ENCODE data around the gene PIEZO2. TPM values are rescaled to one million over a fixed set of nuclear protein-coding genes. Genes with fewer than 3 reads are reported as not detected.

PIEZO2 gene
- total RNA-seq, 4 donors from 2014 or later: 0.64 to 1.8 (median 1.6) TPM

DNA sequence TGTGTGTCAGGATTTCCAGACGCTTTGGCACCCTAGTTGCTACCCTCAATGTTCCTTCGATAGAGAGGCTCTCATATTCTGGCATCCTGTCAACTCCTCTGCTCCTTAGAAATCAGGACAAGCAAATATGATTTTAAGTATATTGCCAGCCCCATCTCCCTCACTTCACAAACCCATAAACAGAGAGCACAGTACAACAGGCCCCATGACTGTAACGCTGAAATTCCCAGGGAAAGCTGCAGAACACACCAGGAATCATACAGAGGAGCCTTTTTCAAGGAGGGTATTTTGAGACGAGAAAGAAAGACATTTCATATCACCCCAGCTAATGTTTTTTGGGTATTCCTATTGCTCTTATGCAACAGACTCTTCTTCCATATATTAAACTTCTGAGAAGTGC lies 460.6 kb downstream of the PIEZO2 start:
- H3K9me3 ChIP-seq: no peaks in the 10 kb centered on the region
- no peak overlapping the region for H3K4me3 ChIP-seq
- WGBS, 2 donors (ENCODE audit: low coverage in 1 of 2): 65 to 67% methylated on average over 1 to 3 of the region's 4 CpGs
- H3K27ac ChIP-seq: no peak overlapping the region
- H3K27me3 ChIP-seq: no peaks in the 10 kb centered on the region
- TF ChIP-seq POLR2A (IDR thresholded peaks at IDR 0.05): no peak
- TF ChIP-seq POLR2AphosphoS5 (IDR thresholded peaks at IDR 0.05): no peak
- TF ChIP-seq, protein P1, sequence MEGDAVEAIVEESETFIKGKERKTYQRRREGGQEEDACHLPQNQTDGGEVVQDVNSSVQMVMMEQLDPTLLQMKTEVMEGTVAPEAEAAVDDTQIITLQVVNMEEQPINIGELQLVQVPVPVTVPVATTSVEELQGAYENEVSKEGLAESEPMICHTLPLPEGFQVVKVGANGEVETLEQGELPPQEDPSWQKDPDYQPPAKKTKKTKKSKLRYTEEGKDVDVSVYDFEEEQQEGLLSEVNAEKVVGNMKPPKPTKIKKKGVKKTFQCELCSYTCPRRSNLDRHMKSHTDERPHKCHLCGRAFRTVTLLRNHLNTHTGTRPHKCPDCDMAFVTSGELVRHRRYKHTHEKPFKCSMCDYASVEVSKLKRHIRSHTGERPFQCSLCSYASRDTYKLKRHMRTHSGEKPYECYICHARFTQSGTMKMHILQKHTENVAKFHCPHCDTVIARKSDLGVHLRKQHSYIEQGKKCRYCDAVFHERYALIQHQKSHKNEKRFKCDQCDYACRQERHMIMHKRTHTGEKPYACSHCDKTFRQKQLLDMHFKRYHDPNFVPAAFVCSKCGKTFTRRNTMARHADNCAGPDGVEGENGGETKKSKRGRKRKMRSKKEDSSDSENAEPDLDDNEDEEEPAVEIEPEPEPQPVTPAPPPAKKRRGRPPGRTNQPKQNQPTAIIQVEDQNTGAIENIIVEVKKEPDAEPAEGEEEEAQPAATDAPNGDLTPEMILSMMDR (IDR thresholded peaks at IDR 0.05): no peak
- TF ChIP-seq EP300 (IDR thresholded peaks at IDR 0.05): no peak
- H3K4me1 ChIP-seq: no peaks in the 10 kb centered on the region
- ATAC-seq: no peak
- no peaks in the 10 kb centered on the region for H3K36me3 ChIP-seq

DNA sequence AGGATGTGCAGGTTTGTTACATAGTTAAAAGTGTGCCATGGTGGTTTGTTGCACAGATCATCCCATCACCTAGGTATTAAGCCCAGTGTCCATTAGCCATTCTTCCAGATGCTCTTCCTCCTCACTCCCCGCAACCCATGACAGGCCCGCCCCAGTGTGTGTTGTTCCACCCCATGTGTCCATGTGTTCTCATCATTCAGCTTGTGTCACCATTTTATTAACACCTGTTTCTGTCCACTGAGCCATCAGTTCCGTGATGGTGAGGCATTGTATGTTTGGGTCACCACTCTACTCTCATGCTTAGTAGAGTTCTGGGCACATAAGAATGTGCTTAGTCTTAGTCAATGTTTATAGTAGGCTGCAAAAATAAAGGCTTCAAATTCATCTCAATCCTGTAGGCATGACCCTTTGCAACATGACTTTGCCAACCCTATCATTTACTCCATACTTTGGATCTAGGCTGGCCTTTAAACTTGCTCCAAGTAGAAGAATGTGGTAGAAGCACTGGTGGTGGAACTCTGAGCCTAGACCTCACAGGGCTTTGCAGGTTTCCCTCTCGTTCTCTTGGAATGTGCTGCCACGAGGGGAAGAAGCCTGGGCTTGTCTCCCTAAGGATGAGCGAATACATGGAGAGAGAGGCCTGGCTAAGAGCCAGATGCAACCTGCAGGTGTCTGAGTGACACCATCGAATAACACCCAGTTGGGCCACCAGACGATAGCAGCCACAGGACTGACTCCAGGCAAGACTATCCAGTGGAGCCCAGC lies 462.0 kb downstream of the PIEZO2 start:
- no peaks in the 10 kb centered on the region for H3K27me3 ChIP-seq
- no peaks in the 10 kb centered on the region for H3K4me1 ChIP-seq
- 82 to 100% methylated on average over 5 to 6 of the region's 8 CpGs for WGBS, 2 donors (ENCODE audit: low coverage in 1 of 2)
- no peaks in the 10 kb centered on the region for H3K9me3 ChIP-seq
- TF ChIP-seq POLR2A (IDR thresholded peaks at IDR 0.05): no peak
- TF ChIP-seq, protein P1 (IDR thresholded peaks at IDR 0.05): no peak
- no peak for TF ChIP-seq POLR2AphosphoS5 (IDR thresholded peaks at IDR 0.05)
- TF ChIP-seq EP300 (IDR thresholded peaks at IDR 0.05): no peak
- no peak overlapping the region for H3K4me3 ChIP-seq
- H3K27ac ChIP-seq: no peak overlapping the region
- H3K36me3 ChIP-seq: no peaks in the 10 kb centered on the region
- ATAC-seq: no peak

DNA sequence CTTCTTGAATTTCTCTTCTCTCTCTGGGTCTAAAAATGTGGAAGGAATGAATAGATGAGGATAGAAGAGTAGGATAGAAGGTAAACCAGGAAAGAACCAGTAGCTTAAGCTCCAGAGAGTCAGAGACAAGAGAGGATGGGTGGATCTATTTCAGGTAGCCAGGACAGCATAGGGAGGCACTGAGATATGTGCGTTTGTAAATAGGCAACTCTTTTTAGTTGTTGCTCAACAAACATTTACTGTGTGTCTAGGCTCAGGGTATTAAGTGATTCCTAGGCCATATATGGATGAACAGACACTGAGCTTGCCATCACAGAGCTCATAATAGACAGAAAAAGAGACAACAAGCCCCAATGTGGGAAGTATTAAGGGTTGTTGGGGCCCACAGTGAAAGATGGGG lies 463.1 kb downstream of the PIEZO2 start:
- WGBS, 2 donors (ENCODE audit: low coverage in 1 of 2): 0% methylated on average over 1 of the region's 1 CpG
- Histone ChIP-seq H3K27ac (no peak overlapping the region), H3K36me3 (no peaks in the 10 kb centered on the region), H3K4me1 (no peaks in the 10 kb centered on the region), H3K9me3 (no peaks in the 10 kb centered on the region), H3K4me3 (no peak overlapping the region), H3K27me3 (no peaks in the 10 kb centered on the region)
- ATAC-seq: no peak
- TF ChIP-seq POLR2A (IDR thresholded peaks at IDR 0.05): no peak
- TF ChIP-seq POLR2AphosphoS5 (IDR thresholded peaks at IDR 0.05): no peak
- no peak for TF ChIP-seq EP300 (IDR thresholded peaks at IDR 0.05)
- TF ChIP-seq, protein P1 (IDR thresholded peaks at IDR 0.05): no peak

DNA sequence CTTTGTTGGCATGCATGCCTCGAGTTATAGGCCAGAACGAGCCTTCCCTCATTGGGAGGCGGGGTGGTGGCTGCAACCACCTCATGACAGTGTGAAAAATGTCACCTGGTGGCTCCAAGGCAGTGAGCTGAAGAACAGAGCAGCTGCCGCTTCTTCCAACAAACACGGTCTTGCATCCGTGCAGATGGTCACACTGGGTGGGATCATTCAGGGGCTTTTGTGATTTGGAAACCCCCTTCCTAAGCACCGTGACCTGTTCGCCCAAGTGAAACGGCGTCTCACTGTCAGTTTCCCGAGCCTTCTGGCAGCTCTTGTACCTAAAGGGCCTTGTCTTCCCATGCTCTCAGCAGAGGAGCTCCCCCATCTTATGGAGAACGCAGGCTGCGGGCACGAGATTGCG lies 463.9 kb downstream of the PIEZO2 start:
- TF ChIP-seq POLR2AphosphoS5 (IDR thresholded peaks at IDR 0.05): no peak
- no peak for TF ChIP-seq POLR2A (IDR thresholded peaks at IDR 0.05)
- TF ChIP-seq, protein P1 (IDR thresholded peaks at IDR 0.05): no peak
- no peak for TF ChIP-seq EP300 (IDR thresholded peaks at IDR 0.05)
- 40 to 72% methylated on average over 4 to 11 of the region's 15 CpGs for WGBS, 2 donors (ENCODE audit: low coverage in 1 of 2)
- no peak for ATAC-seq

DNA sequence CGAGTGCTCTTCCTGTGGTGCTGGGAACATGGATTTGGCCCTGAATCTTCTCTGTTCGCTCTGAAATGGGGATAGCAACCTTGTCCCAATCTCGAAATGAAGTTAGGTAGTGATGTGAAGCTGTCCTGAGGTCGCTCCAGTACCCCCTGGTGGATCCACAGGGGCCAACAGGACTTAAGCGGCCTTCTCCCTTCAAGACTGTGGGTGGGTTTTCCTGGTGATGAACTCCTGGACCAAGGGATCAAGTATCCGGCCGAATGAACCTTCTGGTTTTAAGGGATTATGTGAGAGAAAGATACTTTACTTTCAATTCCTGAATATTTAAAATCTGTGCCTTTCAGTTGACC lies 467.0 kb downstream of the PIEZO2 start:
- no peak for TF ChIP-seq POLR2A (IDR thresholded peaks at IDR 0.05)
- 89 to 90% methylated on average over 3 of the region's 7 CpGs for WGBS, 2 donors (ENCODE audit: low coverage in 1 of 2)
- H3K27me3 ChIP-seq: no peaks in the 10 kb centered on the region
- H3K9me3 ChIP-seq: no peaks in the 10 kb centered on the region
- H3K27ac ChIP-seq: no peak overlapping the region
- no peak overlapping the region for H3K4me3 ChIP-seq
- no peaks in the 10 kb centered on the region for H3K36me3 ChIP-seq
- H3K4me1 ChIP-seq: no peaks in the 10 kb centered on the region
- ATAC-seq: no peak

More for the DNA sequence above, 463.9 kb downstream of the PIEZO2 start:
- no peaks in the 10 kb centered on the region for H3K27me3 ChIP-seq
- H3K36me3 ChIP-seq: no peaks in the 10 kb centered on the region
- no peaks in the 10 kb centered on the region for H3K4me1 ChIP-seq
- no peak overlapping the region for H3K4me3 ChIP-seq
- H3K27ac ChIP-seq: no peak overlapping the region
- H3K9me3 ChIP-seq: no peaks in the 10 kb centered on the region

All from gastroesophageal sphincter (tissue), 4 donors.